ENCODE data around the gene TAS2R9.

DNA sequence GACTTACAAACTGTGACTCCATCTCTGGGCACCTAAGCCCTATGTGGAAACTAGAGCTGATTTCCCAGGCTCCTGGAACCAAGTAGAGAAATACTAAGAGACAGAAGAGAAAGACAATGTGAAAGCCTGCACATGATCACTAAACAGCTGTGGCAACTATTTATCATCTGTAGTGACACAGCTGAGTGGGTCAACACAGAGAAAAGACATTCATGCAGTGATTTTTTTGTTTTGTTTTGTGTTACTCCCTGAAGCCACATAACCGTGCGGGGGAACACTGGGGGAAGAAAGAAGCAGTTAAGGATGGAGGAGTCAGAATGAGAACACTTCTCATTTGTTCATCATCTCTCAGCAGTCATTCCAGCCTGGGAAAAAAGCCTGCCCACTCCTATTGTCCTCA lies 37.8 kb upstream of the TAS2R9 start:
- TF ChIP-seq ARNTL (CRISPR knock-in tag; IDR thresholded peaks at IDR 0.05; ENCODE audit: borderline replicate concordance, low read depth) (no peak), ZNF565 (CRISPR knock-in tag; conservative IDR thresholded peaks at IDR 0.05; ENCODE audit: low read depth) (no peak), GLIS3 (CRISPR knock-in tag; IDR thresholded peaks at IDR 0.05) (no peak), ZFP30 (CRISPR knock-in tag; IDR thresholded peaks at IDR 0.05) (no peak), TOX (CRISPR knock-in tag; IDR thresholded peaks at IDR 0.05; ENCODE audit: borderline replicate concordance) (no peak), CSDC2 (CRISPR knock-in tag; IDR thresholded peaks at IDR 0.05) (no peak), SNAI2 (CRISPR knock-in tag; IDR thresholded peaks at IDR 0.05) (no peak), ESRRG (CRISPR knock-in tag; IDR thresholded peaks at IDR 0.05) (no peak), BACH2 (CRISPR knock-in tag; IDR thresholded peaks at IDR 0.05; ENCODE audit: borderline replicate concordance) (no peak), ZNF8 (CRISPR knock-in tag; IDR thresholded peaks at IDR 0.05) (no peak)
- TF ChIP-seq, protein P1, sequence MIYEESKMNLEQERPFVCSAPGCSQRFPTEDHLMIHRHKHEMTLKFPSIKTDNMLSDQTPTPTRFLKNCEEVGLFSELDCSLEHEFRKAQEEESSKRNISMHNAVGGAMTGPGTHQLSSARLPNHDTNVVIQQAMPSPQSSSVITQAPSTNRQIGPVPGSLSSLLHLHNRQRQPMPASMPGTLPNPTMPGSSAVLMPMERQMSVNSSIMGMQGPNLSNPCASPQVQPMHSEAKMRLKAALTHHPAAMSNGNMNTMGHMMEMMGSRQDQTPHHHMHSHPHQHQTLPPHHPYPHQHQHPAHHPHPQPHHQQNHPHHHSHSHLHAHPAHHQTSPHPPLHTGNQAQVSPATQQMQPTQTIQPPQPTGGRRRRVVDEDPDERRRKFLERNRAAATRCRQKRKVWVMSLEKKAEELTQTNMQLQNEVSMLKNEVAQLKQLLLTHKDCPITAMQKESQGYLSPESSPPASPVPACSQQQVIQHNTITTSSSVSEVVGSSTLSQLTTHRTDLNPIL (CRISPR knock-in tag; IDR thresholded peaks at IDR 0.05; ENCODE audit: low read depth) = no peak
- TF ChIP-seq, protein P2, sequence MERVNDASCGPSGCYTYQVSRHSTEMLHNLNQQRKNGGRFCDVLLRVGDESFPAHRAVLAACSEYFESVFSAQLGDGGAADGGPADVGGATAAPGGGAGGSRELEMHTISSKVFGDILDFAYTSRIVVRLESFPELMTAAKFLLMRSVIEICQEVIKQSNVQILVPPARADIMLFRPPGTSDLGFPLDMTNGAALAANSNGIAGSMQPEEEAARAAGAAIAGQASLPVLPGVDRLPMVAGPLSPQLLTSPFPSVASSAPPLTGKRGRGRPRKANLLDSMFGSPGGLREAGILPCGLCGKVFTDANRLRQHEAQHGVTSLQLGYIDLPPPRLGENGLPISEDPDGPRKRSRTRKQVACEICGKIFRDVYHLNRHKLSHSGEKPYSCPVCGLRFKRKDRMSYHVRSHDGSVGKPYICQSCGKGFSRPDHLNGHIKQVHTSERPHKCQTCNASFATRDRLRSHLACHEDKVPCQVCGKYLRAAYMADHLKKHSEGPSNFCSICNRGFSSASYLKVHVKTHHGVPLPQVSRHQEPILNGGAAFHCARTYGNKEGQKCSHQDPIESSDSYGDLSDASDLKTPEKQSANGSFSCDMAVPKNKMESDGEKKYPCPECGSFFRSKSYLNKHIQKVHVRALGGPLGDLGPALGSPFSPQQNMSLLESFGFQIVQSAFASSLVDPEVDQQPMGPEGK (CRISPR knock-in tag; IDR thresholded peaks at IDR 0.05; ENCODE audit: borderline replicate concordance) = no peak
- TF ChIP-seq, protein P3, sequence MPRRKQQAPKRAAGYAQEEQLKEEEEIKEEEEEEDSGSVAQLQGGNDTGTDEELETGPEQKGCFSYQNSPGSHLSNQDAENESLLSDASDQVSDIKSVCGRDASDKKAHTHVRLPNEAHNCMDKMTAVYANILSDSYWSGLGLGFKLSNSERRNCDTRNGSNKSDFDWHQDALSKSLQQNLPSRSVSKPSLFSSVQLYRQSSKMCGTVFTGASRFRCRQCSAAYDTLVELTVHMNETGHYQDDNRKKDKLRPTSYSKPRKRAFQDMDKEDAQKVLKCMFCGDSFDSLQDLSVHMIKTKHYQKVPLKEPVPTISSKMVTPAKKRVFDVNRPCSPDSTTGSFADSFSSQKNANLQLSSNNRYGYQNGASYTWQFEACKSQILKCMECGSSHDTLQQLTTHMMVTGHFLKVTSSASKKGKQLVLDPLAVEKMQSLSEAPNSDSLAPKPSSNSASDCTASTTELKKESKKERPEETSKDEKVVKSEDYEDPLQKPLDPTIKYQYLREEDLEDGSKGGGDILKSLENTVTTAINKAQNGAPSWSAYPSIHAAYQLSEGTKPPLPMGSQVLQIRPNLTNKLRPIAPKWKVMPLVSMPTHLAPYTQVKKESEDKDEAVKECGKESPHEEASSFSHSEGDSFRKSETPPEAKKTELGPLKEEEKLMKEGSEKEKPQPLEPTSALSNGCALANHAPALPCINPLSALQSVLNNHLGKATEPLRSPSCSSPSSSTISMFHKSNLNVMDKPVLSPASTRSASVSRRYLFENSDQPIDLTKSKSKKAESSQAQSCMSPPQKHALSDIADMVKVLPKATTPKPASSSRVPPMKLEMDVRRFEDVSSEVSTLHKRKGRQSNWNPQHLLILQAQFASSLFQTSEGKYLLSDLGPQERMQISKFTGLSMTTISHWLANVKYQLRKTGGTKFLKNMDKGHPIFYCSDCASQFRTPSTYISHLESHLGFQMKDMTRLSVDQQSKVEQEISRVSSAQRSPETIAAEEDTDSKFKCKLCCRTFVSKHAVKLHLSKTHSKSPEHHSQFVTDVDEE (CRISPR knock-in tag; IDR thresholded peaks at IDR 0.05) = no peak
- TF ChIP-seq, protein P4, sequence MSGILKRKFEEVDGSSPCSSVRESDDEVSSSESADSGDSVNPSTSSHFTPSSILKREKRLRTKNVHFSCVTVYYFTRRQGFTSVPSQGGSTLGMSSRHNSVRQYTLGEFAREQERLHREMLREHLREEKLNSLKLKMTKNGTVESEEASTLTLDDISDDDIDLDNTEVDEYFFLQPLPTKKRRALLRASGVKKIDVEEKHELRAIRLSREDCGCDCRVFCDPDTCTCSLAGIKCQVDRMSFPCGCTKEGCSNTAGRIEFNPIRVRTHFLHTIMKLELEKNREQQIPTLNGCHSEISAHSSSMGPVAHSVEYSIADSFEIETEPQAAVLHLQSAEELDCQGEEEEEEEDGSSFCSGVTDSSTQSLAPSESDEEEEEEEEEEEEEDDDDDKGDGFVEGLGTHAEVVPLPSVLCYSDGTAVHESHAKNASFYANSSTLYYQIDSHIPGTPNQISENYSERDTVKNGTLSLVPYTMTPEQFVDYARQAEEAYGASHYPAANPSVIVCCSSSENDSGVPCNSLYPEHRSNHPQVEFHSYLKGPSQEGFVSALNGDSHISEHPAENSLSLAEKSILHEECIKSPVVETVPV (CRISPR knock-in tag; IDR thresholded peaks at IDR 0.05) = no peak

Measured in SK-N-SH treated with all-trans-retinoic acid at 6 μM for 48 hours (cell line).